Fibroblast of villous mesenchyme (primary cell): ENCODE results near the gene CACNB3. TPM values are rescaled to one million over a fixed set of nuclear protein-coding genes. Genes with fewer than 3 reads are reported as not detected.

Experiments
- DNase-seq: peaks from one replicate; pipeline ENCODE4 v3.0.0-alpha.2; 2010; ENCODE audit warnings: low read depth
- H3K4me3 ChIP-seq: 2 replicates; pipeline ENCODE4 v1.5.1; 2011; ENCODE audit warnings: low read depth, mild to moderate bottlenecking, low read length
- total RNA-seq: library from RNA; depleted of rRNA; stranded (reverse); fragments of >200 nt; gene quantifications from 2 replicates; pipeline ENCODE4 v1.2.3, GENCODE V29; 2012
- TF ChIP-seq, protein P1 (sequence below): IDR thresholded peaks from 2 replicates; pipeline ENCODE4 v1.5.1; 2012; ENCODE audit warnings: low read depth, mild to moderate bottlenecking, low read length; ENCODE audit not compliant: insufficient read depth

Gene CACNB3
- total RNA-seq, 1 donor: 29.8 TPM

DNA sequence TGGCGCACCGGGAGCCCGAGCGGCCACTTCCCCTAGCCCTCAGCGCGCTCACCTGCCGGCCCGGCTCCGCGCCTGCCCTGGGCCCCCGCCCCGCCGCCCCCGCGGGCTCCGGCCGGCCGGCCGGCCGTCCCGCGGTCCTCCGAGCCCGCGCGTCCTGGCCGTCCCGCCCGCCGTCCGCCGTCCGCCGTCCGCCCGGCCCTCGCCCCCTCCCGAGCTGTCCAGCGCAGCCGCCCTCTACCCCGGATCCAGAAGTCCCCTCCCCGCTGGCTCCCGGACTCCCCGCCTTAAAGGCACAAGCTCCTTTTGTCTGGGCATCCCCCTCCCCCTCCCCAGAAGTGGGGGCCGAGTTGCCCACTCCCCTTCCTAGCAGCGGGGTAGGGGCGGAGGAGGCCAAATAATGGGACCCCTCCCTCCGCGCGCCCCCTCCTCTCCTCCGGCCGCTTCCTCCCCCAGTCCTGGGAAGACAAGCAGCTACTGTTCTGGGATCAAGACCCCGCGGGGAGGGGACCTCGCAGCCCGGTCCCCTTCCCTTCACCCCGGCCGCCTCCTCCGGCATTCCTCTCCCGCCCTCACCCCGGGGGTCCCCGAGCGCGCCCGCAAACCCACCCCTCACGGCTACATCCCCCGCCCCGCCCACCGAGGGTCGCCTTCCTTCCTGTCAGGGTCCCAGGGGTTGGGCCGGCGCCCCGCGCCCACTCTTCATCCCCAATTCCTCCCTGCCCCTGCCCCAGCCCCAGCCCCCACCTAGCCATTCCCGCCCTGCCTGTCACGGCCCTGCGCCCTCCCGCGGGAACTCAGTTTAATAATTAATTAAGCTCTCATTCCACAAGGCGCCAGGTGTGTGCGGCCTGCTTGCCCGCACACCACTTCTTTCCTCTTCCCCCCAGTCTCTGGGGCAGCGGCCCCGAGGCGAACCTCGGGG is 29.2 kb upstream of the CACNB3 start, which contains the start of gene ADCY6:
Gene ADCY6, minus strand, starts transcription at position 236 of the 922 bp plus-strand sequence. CDS start 5,655 bp downstream, outside the sequence.
- TF ChIP-seq, protein P1, sequence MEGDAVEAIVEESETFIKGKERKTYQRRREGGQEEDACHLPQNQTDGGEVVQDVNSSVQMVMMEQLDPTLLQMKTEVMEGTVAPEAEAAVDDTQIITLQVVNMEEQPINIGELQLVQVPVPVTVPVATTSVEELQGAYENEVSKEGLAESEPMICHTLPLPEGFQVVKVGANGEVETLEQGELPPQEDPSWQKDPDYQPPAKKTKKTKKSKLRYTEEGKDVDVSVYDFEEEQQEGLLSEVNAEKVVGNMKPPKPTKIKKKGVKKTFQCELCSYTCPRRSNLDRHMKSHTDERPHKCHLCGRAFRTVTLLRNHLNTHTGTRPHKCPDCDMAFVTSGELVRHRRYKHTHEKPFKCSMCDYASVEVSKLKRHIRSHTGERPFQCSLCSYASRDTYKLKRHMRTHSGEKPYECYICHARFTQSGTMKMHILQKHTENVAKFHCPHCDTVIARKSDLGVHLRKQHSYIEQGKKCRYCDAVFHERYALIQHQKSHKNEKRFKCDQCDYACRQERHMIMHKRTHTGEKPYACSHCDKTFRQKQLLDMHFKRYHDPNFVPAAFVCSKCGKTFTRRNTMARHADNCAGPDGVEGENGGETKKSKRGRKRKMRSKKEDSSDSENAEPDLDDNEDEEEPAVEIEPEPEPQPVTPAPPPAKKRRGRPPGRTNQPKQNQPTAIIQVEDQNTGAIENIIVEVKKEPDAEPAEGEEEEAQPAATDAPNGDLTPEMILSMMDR: no peak

DNA sequence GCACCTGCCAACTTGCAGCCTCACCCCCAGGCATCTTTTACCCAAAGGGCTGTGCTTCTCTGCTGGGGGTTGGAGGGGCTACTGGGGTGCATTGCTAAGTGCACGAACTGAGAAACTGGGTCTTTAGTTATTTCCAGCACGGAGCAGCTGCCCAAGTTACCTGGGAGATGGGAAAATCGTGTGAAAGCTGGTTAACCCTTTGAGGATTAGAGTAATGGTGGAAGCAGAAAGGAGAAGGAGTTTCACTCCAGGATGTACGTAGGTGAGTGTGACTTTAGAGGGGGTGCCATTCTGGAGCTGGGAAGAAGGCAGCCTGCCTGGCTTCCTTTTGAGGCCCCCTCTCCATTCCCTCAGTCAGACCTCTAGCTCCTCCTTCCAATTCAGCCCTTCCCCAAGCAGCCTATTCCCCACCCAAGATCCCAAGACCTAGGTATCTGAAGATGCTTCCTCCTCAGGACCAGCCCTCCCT is 28.4 kb upstream of the CACNB3 start:
- no peak for DNase-seq
- H3K4me3 ChIP-seq: peak overlapping the region; percentile 88
- TF ChIP-seq, protein P1: no peak

More for the DNA sequence above, 29.2 kb upstream of the CACNB3 start, which contains the start of gene ADCY6:
- peak within 1 kb of the TSS; percentile 88 for H3K4me3 ChIP-seq
- peak; percentile 79 for DNase-seq

DNA sequence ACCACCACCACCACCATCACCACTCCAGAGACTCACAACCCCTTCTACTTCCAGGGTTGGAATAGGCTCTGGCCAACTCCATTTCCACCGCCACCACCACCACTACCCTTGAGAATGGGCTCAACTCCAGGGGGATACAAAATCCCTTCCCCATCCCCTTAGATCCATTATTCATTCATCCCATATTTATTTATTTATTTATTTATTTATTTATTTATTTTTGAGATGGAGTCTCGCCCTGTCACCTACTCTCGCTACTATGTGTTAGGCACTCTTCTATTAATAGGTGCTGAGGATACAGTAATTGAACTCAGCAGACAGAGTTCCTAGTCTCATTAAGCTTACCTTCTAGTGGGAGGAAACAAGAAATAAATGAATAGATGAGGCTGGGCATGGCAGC is 24.6 kb upstream of the CACNB3 start:
- DNase-seq: no peak
- no peak overlapping the region for H3K4me3 ChIP-seq
- TF ChIP-seq, protein P1: no peak

DNA sequence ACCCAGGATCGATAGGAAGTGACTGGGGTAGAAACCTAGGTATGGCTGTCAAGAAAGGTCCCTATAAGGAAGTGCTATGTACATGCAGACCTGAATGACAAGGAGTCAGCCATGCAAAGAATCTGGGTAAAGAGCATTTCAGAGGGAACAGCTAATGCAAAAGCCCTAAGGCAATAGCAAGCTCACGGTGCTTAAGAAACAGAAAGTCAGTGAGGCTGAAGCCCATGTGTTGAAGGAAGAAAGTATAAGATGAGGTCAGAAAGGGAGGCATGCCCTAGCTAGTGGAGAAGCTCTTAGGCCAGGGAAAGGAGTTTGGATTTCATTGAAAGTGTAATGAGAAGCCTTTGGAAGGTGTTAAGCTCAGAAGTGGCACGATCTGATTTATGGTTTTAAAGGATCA is 23.4 kb upstream of the CACNB3 start:
- TF ChIP-seq, protein P1: no peak
- H3K4me3 ChIP-seq: no peak overlapping the region

DNA sequence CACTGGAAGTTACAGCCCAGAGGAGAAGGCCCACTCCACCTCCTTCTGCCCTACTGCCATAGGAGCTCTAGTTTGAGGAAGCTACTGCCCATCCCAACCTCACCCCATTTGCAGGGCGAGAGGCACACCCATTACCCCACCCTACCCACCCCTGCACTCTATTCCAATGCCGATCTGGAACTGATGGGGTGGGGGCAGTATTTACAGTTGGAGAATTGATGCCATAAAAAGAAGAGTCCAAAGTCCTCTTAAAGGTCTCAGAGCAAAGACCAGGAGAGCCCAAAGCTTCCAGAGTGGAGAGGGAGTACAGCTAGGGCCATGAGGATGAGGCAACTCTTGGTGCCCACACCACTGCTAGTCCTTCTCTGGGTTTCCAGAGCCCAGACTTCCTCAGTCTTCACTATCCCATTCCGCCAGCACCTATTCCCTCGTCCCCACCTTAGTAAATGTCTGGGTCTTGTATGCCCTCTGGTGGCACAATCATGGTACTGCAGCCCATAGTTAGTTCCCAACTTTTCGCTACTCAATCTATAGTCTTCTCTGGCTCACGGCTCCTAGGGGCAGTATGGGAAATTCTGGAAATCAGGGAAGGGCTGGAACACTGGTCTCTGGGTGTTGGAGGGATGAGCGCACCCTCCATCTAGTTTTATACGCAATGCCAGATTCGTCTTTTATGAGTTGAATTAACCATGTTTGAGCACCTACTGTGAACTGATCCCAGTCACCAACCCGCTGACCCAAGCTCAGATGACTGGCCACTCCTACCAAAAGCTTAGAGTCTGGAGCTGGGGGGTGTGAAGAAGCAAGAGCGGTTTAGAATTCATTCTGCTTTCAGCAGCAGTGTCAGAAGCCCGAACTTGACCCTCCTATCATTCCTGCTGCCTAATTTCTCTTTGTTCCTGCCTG is 22.5 kb upstream of the CACNB3 start:
- TF ChIP-seq, protein P1: peak; percentile 97
- no peak overlapping the region for H3K4me3 ChIP-seq
- DNase-seq: peak; percentile 83

More for the DNA sequence above, 23.4 kb upstream of the CACNB3 start:
- peak; percentile 47 for DNase-seq

DNA sequence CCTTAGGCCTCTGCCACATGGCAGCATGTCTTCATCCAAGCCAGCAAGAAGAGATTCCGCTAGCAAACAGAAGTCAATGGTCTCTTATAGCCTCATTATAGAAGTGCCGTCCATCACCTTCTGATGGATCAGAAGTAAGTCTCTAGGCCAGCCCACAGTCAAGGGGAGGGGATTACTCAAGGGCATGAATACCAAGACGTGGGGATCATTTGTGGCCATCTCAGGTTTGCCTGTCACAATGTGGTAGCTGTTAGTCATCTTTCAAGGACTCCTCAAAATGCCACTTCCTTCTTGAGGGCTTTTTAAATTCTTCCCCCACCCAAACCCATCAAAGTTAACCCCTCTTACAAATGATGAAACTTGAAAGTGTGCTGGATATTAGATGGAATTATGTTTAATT is 21.3 kb upstream of the CACNB3 start:
- no peak overlapping the region for H3K4me3 ChIP-seq
- no peak for DNase-seq
- TF ChIP-seq, protein P1: no peak
